ENCODE measurements around the gene IL1B. TPM values are rescaled to one million over a fixed set of nuclear protein-coding genes. Genes with fewer than 3 reads are reported as not detected.

IL1B gene
- 0.36 TPM in 1 of 2 replicates, not detected in the other for total RNA-seq

GRCh38 chr2:112836695-112837117, at the start of gene IL1B:
Gene IL1B, minus strand, starts transcription at chr2:112836779. Its CDS starts 550 bp downstream, at chr2:112836229.
- Histone ChIP-seq H3K27me3 (ENCODE audit: insufficient read depth, low read length) (no peaks in the 10 kb centered on the region), H3K4me1 (ENCODE audit: insufficient read depth, low read length) (peaks cover 33% of the 10 kb centered on the region), H3K79me2 (ENCODE audit: insufficient read depth, low read length) (no peaks in the 10 kb centered on the region), H3K4me3 (ENCODE audit: insufficient read depth, low read length) (peak within 1 kb of the TSS; percentile 54), H3K9me3 (ENCODE audit: low read depth, low read length) (no peaks in the 10 kb centered on the region), H3K4me2 (ENCODE audit: insufficient read depth, low read length) (peak within 1 kb of the TSS; percentile 75), H2AFZ (ENCODE audit: low read length) (peak within 1 kb of the TSS; percentile 38), H3K27ac (ENCODE audit: low read depth, low read length) (peak within 1 kb of the TSS; percentile 88), H4K20me1 (ENCODE audit: insufficient read depth, low read length) (no peaks in the 10 kb centered on the region), H3K36me3 (ENCODE audit: insufficient read depth, low read length) (no peaks in the 10 kb centered on the region)
- TF ChIP-seq CTCF (IDR thresholded peaks at IDR 0.05; ENCODE audit: extremely low read depth, low read depth, low read length), result no peak
- DNase-seq (ENCODE audit: insufficient read length, low spot score, missing footprints), result peak; percentile 93

- TF ChIP-seq CTCF (IDR thresholded peaks at IDR 0.05; ENCODE audit: extremely low read depth, low read depth, low read length), result no peak
Observed at GRCh38 chr2:112886291-112886690, 49.7 kb upstream of the IL1B start.

GRCh38 chr2:112885506-112885902, 48.9 kb upstream of the IL1B start:
- no peaks in the 10 kb centered on the region for H4K20me1 ChIP-seq (ENCODE audit: insufficient read depth, low read length)
- H3K27ac ChIP-seq (ENCODE audit: low read depth, low read length), result no peak overlapping the region
- no peak for TF ChIP-seq CTCF (IDR thresholded peaks at IDR 0.05; ENCODE audit: extremely low read depth, low read depth, low read length)

More at GRCh38 chr2:112886291-112886690, 49.7 kb upstream of the IL1B start:
- H3K27ac ChIP-seq (ENCODE audit: low read depth, low read length), result no peak overlapping the region
- H3K4me2 ChIP-seq (ENCODE audit: insufficient read depth, low read length), result no peak overlapping the region
- H4K20me1 ChIP-seq (ENCODE audit: insufficient read depth, low read length), result no peaks in the 10 kb centered on the region
- DNase-seq (ENCODE audit: insufficient read length, low spot score, missing footprints), result no peak
- H3K27me3 ChIP-seq (ENCODE audit: insufficient read depth, low read length), result no peaks in the 10 kb centered on the region
- H3K36me3 ChIP-seq (ENCODE audit: insufficient read depth, low read length), result no peaks in the 10 kb centered on the region
- no peaks in the 10 kb centered on the region for H3K79me2 ChIP-seq (ENCODE audit: insufficient read depth, low read length)
- H3K4me1 ChIP-seq (ENCODE audit: insufficient read depth, low read length), result peaks cover 6% of the 10 kb centered on the region
- H2AFZ ChIP-seq (ENCODE audit: low read length), result no peak overlapping the region
- no peaks in the 10 kb centered on the region for H3K9me3 ChIP-seq (ENCODE audit: low read depth, low read length)
- no peak overlapping the region for H3K4me3 ChIP-seq (ENCODE audit: insufficient read depth, low read length)

GRCh38 chr2:112884869-112885505, 48.4 kb upstream of the IL1B start:
- Histone ChIP-seq H4K20me1 (ENCODE audit: insufficient read depth, low read length) (no peaks in the 10 kb centered on the region), H3K4me1 (ENCODE audit: insufficient read depth, low read length) (peaks cover 19% of the 10 kb centered on the region), H3K4me3 (ENCODE audit: insufficient read depth, low read length) (no peak overlapping the region), H2AFZ (ENCODE audit: low read length) (peak overlapping the region; percentile 49), H3K79me2 (ENCODE audit: insufficient read depth, low read length) (no peaks in the 10 kb centered on the region), H3K27me3 (ENCODE audit: insufficient read depth, low read length) (no peaks in the 10 kb centered on the region), H3K4me2 (ENCODE audit: insufficient read depth, low read length) (peak overlapping the region; percentile 1), H3K9me3 (ENCODE audit: low read depth, low read length) (no peaks in the 10 kb centered on the region), H3K27ac (ENCODE audit: low read depth, low read length) (no peak overlapping the region), H3K36me3 (ENCODE audit: insufficient read depth, low read length) (no peaks in the 10 kb centered on the region)
- peak; percentile 92 for TF ChIP-seq CTCF (IDR thresholded peaks at IDR 0.05; ENCODE audit: extremely low read depth, low read depth, low read length)
- DNase-seq (ENCODE audit: insufficient read length, low spot score, missing footprints), result peak; percentile 82

More at GRCh38 chr2:112885506-112885902, 48.9 kb upstream of the IL1B start:
- DNase-seq (ENCODE audit: insufficient read length, low spot score, missing footprints), result no peak
- no peak overlapping the region for H2AFZ ChIP-seq (ENCODE audit: low read length)
- peaks cover 14% of the 10 kb centered on the region for H3K4me1 ChIP-seq (ENCODE audit: insufficient read depth, low read length)
- no peaks in the 10 kb centered on the region for H3K27me3 ChIP-seq (ENCODE audit: insufficient read depth, low read length)
- no peaks in the 10 kb centered on the region for H3K9me3 ChIP-seq (ENCODE audit: low read depth, low read length)
- H3K4me3 ChIP-seq (ENCODE audit: insufficient read depth, low read length), result no peak overlapping the region
- no peaks in the 10 kb centered on the region for H3K36me3 ChIP-seq (ENCODE audit: insufficient read depth, low read length)
- H3K79me2 ChIP-seq (ENCODE audit: insufficient read depth, low read length), result no peaks in the 10 kb centered on the region
- peak overlapping the region; percentile 1 for H3K4me2 ChIP-seq (ENCODE audit: insufficient read depth, low read length)
